Neural cell (in vitro differentiated cells): Measurements from ENCODE around the gene PPFIA1. TPM values are rescaled to one million over a fixed set of nuclear protein-coding genes. Genes with fewer than 3 reads are reported as not detected.

Experiments
- H2AFZ ChIP-seq: fragments of 200-600, 300-800 bp; sonication (generic), shearing (Covaris generic); 2 replicates; pipeline ENCODE4 v1.6.0; 2014; ENCODE audit warnings: low read depth, mild to moderate bottlenecking, antibody characterized with exemption, low read length, moderate library complexity
- H3F3A ChIP-seq: fragments of 200-600 bp; shearing (Covaris generic); 2 replicates; pipeline ENCODE4 v1.6.1; 2016; ENCODE audit warnings: mild to moderate bottlenecking, moderate library complexity, mixed read lengths, antibody characterized with exemption, low read length; ENCODE audit not compliant: insufficient read depth, poor library complexity, severe bottlenecking
- H3K27ac ChIP-seq: fragments of 200-600, 300-800 bp; sonication (generic), shearing (Covaris generic); 2 replicates; pipeline ENCODE4 v1.5.1; 2014; ENCODE audit warnings: mild to moderate bottlenecking, low read length, moderate library complexity
- H3K27me3 ChIP-seq: fragments of 300-800, 200-600 bp; sonication (generic), shearing (Covaris generic); 2 replicates; pipeline ENCODE4 v1.6.0; 2014; ENCODE audit warnings: mild to moderate bottlenecking, low read depth, low read length, moderate library complexity; ENCODE audit not compliant: insufficient read depth
- H3K36me3 ChIP-seq: fragments of 300-800, 200-600 bp; sonication (generic), shearing (Covaris generic); 2 replicates; pipeline ENCODE4 v1.5.1; 2014; ENCODE audit warnings: mild to moderate bottlenecking, antibody characterized with exemption, low read length, moderate library complexity; ENCODE audit not compliant: insufficient read depth
- H3K4me2 ChIP-seq: fragments of 300-800, 200-600 bp; sonication (generic), shearing (Covaris generic); 2 replicates; pipeline ENCODE4 v1.6.0; 2014; ENCODE audit warnings: mild to moderate bottlenecking, low read length
- H3K4me3 ChIP-seq: fragments of 300-800, 200-600 bp; sonication (generic), shearing (Covaris generic); 2 replicates; pipeline ENCODE4 v1.5.1; 2014; ENCODE audit warnings: mild to moderate bottlenecking, low read length, moderate library complexity
- H3K79me2 ChIP-seq: fragments of 200-600 bp; shearing (Covaris generic); replicated peaks from 2 replicates; pipeline ENCODE4 v1.6.0; 2014; ENCODE audit warnings: mild to moderate bottlenecking, low read length, moderate library complexity; ENCODE audit not compliant: insufficient read depth
- H3K9ac ChIP-seq: fragments of 300-800, 200-600 bp; sonication (generic), shearing (Covaris generic); 2 replicates; pipeline ENCODE4 v1.6.1; 2016; ENCODE audit warnings: mild to moderate bottlenecking, low read length, mixed read lengths
- H3K9me2 ChIP-seq: fragments of 200-600 bp; shearing (Covaris generic); 2 replicates; pipeline ENCODE4 v1.6.1; 2016; ENCODE audit warnings: mild to moderate bottlenecking, low read length, mixed read lengths; ENCODE audit not compliant: insufficient read depth
- H3K9me3 ChIP-seq: fragments of 200-600, 300-800 bp; sonication (generic), shearing (Covaris generic); 2 replicates; pipeline ENCODE4 v1.6.1; 2016; ENCODE audit warnings: mild to moderate bottlenecking, mixed run types, low read length, moderate library complexity, mixed read lengths
- H4K20me1 ChIP-seq: fragments of 200-600 bp; shearing (Covaris generic); 2 replicates; pipeline ENCODE4 v1.6.1; 2016; ENCODE audit warnings: mild to moderate bottlenecking, mixed run types; ENCODE audit not compliant: insufficient read depth
- CTCF ChIP-seq: fragments of 450-650 bp; IDR thresholded peaks from 2 replicates; pipeline ENCODE4 v1.5.1; 2014; ENCODE audit warnings: antibody characterized with exemption, mild to moderate bottlenecking, moderate library complexity; ENCODE audit not compliant: poor library complexity, severe bottlenecking
- EP300 ChIP-seq: fragments of 450-650 bp; conservative IDR thresholded peaks from 2 replicates; pipeline ENCODE4 v1.6.1; 2014; ENCODE audit warnings: antibody characterized with exemption, mild to moderate bottlenecking, moderate library complexity; ENCODE audit not compliant: poor library complexity, severe bottlenecking
- EZH2 ChIP-seq: fragments of 200-600, 300-800 bp; shearing (Covaris generic), sonication (generic); IDR thresholded peaks from 2 replicates; pipeline ENCODE4 v1.6.1; 2014; ENCODE audit warnings: antibody characterized with exemption, low read length, borderline replicate concordance, mild to moderate bottlenecking; ENCODE audit not compliant: insufficient read depth, poor library complexity, severe bottlenecking
- MXI1 ChIP-seq: fragments of 450-650 bp; conservative IDR thresholded peaks from 2 replicates; pipeline ENCODE4 v1.6.1; 2014; ENCODE audit warnings: antibody characterized with exemption, mild to moderate bottlenecking; ENCODE audit not compliant: poor library complexity, severe bottlenecking
- POLR2AphosphoS5 ChIP-seq: IDR thresholded peaks from 2 replicates; pipeline ENCODE4 v1.6.1; 2012
- RAD21 ChIP-seq: fragments of 450-650 bp; conservative IDR thresholded peaks from 2 replicates; pipeline ENCODE4 v1.6.1; 2014; ENCODE audit warnings: antibody characterized with exemption, mild to moderate bottlenecking, moderate library complexity
- REST ChIP-seq: IDR thresholded peaks from 2 replicates; pipeline ENCODE4 v1.6.1; 2012; ENCODE audit warnings: borderline replicate concordance
- SMC3 ChIP-seq: fragments of 450-650 bp; conservative IDR thresholded peaks from 2 replicates; pipeline ENCODE4 v1.6.1; 2014; ENCODE audit warnings: antibody characterized with exemption, mild to moderate bottlenecking, moderate library complexity; ENCODE audit not compliant: poor library complexity
- TAF1 ChIP-seq: IDR thresholded peaks from 2 replicates; pipeline ENCODE4 v1.6.1; 2012; ENCODE audit warnings: low read depth
- polyA plus RNA-seq: library from polyadenylated mRNA; depleted of rRNA; stranded (reverse); fragments of >200 nt; gene quantifications from 2 replicates; pipeline ENCODE4 v1.2.3, GENCODE V29; 2014

The PPFIA1 gene
- polyA plus RNA-seq, 1 donor from 2014 or later = 48.9 TPM

- no peak overlapping the region for H3K27ac ChIP-seq
- no peaks in the 10 kb centered on the region for H3F3A ChIP-seq
- TF ChIP-seq CTCF (no peak), SMC3 (no peak), RAD21 (no peak), POLR2AphosphoS5 (no peak), MXI1 (no peak), EP300 (no peak), TAF1 (no peak), REST (no peak), EZH2 (no peak)
- no peak overlapping the region for H2AFZ ChIP-seq
- no peak overlapping the region for H3K4me2 ChIP-seq
- H3K9me3 ChIP-seq = no peaks in the 10 kb centered on the region
- peaks cover 9% of the 10 kb centered on the region for H3K36me3 ChIP-seq
- H3K27me3 ChIP-seq = no peaks in the 10 kb centered on the region
- H4K20me1 ChIP-seq = no peaks in the 10 kb centered on the region
- H3K9ac ChIP-seq = no peak overlapping the region
- no peaks in the 10 kb centered on the region for H3K9me2 ChIP-seq
- H3K4me3 ChIP-seq = no peak overlapping the region
- H3K79me2 ChIP-seq = no peaks in the 10 kb centered on the region
Observed at GRCh38 chr11:70351646-70352045, 81.2 kb downstream of the PPFIA1 start.

- H4K20me1 ChIP-seq = no peaks in the 10 kb centered on the region
- no peak overlapping the region for H3K27ac ChIP-seq
- H3K9me3 ChIP-seq = no peaks in the 10 kb centered on the region
- TF ChIP-seq EZH2 = no peak
- no peak for TF ChIP-seq MXI1
- TF ChIP-seq REST = no peak
- no peak for TF ChIP-seq SMC3
- no peak for TF ChIP-seq CTCF
- TF ChIP-seq RAD21 = no peak
- no peak for TF ChIP-seq EP300
- TF ChIP-seq POLR2AphosphoS5 = no peak
- TF ChIP-seq TAF1 = no peak
- no peak overlapping the region for H3K4me3 ChIP-seq
- H3K36me3 ChIP-seq = peaks cover 13% of the 10 kb centered on the region
- H3K4me2 ChIP-seq = no peak overlapping the region
- no peak overlapping the region for H2AFZ ChIP-seq
- H3K9ac ChIP-seq = no peak overlapping the region
- no peaks in the 10 kb centered on the region for H3K9me2 ChIP-seq
- no peaks in the 10 kb centered on the region for H3K79me2 ChIP-seq
- H3F3A ChIP-seq = no peaks in the 10 kb centered on the region
- H3K27me3 ChIP-seq = no peaks in the 10 kb centered on the region
Observed at GRCh38 chr11:70352100-70352499, 81.6 kb downstream of the PPFIA1 start.
